WTC11 (cell line): ENCODE measurements around the gene FHL3. TPM values are rescaled to one million over a fixed set of nuclear protein-coding genes. Genes with fewer than 3 reads are reported as not detected.

Experiments
- ATAC-seq: fragments of 200-7000 bp; cut with Tn5 transposase; 2 replicates; pipeline ENCODE4 v1.10.0; 2021; ENCODE audit warnings: mild to moderate bottlenecking, moderate library complexity
- CTCF ChIA-PET: fragments of 300-600 bp; sonication (Branson Sonifier 250); formaldehyde crosslinking; loops from one replicate; lab custom pipeline; 2021; ENCODE audit warnings: antibody characterized with exemption; lab: Charles Lee
- POLR2A ChIA-PET: fragments of 350-600 bp; sonication (Branson Sonifier 250); formaldehyde crosslinking; loops from one replicate; lab custom pipeline; 2021; ENCODE audit warnings: antibody characterized with exemption; lab: Charles Lee
- DNase-seq: peaks from one replicate; pipeline ENCODE4 v3.0.0; 2021; ENCODE audit warnings: low spot score
- H3K27ac Mint-ChIP-seq: 2 replicates; pipeline ENCODE4 v1.8.0; 2021; ENCODE audit warnings: mixed read lengths
- H3K27me3 Mint-ChIP-seq: 2 replicates; pipeline ENCODE4 v1.8.0; 2021; ENCODE audit warnings: low read depth, mild to moderate bottlenecking, moderate library complexity, mixed read lengths
- H3K36me3 Mint-ChIP-seq: 2 replicates; pipeline ENCODE4 v1.8.0; 2021; ENCODE audit warnings: mixed read lengths
- H3K4me1 Mint-ChIP-seq: 2 replicates; pipeline ENCODE4 v1.8.0; 2022; ENCODE audit warnings: mixed read lengths
- H3K4me3 Mint-ChIP-seq: 2 replicates; pipeline ENCODE4 v1.8.0; 2021; ENCODE audit warnings: mild to moderate bottlenecking, moderate library complexity, mixed read lengths
- H3K9me3 Mint-ChIP-seq: 2 replicates; pipeline ENCODE4 v1.8.0; 2021; ENCODE audit warnings: mixed read lengths
- ARID4B ChIP-seq: sonication (generic); formaldehyde crosslinking; IDR thresholded peaks from 2 replicates; pipeline ENCODE4 v1.8.0; 2023; ENCODE audit warnings: missing genetic modification reagents, mild to moderate bottlenecking, borderline replicate concordance
- ATF2 ChIP-seq: sonication (generic); formaldehyde crosslinking; IDR thresholded peaks from 2 replicates; pipeline ENCODE4 v1.8.1; 2022; ENCODE audit warnings: low read depth, missing genetic modification reagents, borderline replicate concordance
- CREB1 ChIP-seq: sonication (generic); formaldehyde crosslinking; IDR thresholded peaks from 2 replicates; pipeline ENCODE4 v1.8.0; 2023; ENCODE audit warnings: mild to moderate bottlenecking, missing genetic modification reagents
- CTCF ChIP-seq: fragments of 200-600 bp; IDR thresholded peaks from 2 replicates; pipeline ENCODE4 v1.8.0; 2022; ENCODE audit warnings: antibody characterized with exemption
- JUN ChIP-seq: sonication (generic); formaldehyde crosslinking; IDR thresholded peaks from 2 replicates; pipeline ENCODE4 v1.8.0; 2023; ENCODE audit warnings: mild to moderate bottlenecking, missing genetic modification reagents
- MAX ChIP-seq: sonication (generic); formaldehyde crosslinking; IDR thresholded peaks from 2 replicates; pipeline ENCODE4 v1.8.0; 2022; ENCODE audit warnings: mild to moderate bottlenecking, missing genetic modification reagents
- MLX ChIP-seq: sonication (generic); formaldehyde crosslinking; IDR thresholded peaks from 2 replicates; pipeline ENCODE4 v1.8.1; 2023; ENCODE audit warnings: mild to moderate bottlenecking, missing genetic modification reagents, moderate library complexity
- NR2C2 ChIP-seq: sonication (generic); formaldehyde crosslinking; IDR thresholded peaks from 2 replicates; pipeline ENCODE4 v1.8.0; 2022; ENCODE audit warnings: mild to moderate bottlenecking, missing genetic modification reagents
- PRRX2 ChIP-seq: fragments of 250-450 bp; sonication (Bioruptor Pico); IDR thresholded peaks from 2 replicates; pipeline ENCODE4 v1.8.0; 2021; ENCODE audit warnings: mild to moderate bottlenecking
- USF2 ChIP-seq: sonication (generic); formaldehyde crosslinking; IDR thresholded peaks from 2 replicates; pipeline ENCODE4 v1.8.1; 2023; ENCODE audit warnings: mild to moderate bottlenecking, missing genetic modification reagents, moderate library complexity
- ZNF121 ChIP-seq: sonication (generic); formaldehyde crosslinking; IDR thresholded peaks from 2 replicates; pipeline ENCODE4 v1.8.0; 2023; ENCODE audit warnings: missing genetic modification reagents
- ZNF396 ChIP-seq: fragments of 250-450 bp; sonication (Bioruptor Pico); IDR thresholded peaks from 2 replicates; pipeline ENCODE4 v1.8.0; 2021; ENCODE audit warnings: mild to moderate bottlenecking, moderate library complexity, borderline replicate concordance
- ZNF416 ChIP-seq: fragments of 250-450 bp; sonication (Bioruptor Pico); IDR thresholded peaks from 2 replicates; pipeline ENCODE4 v1.9.0; 2021; ENCODE audit warnings: mild to moderate bottlenecking, inconsistent platforms
- ZNF512 ChIP-seq: sonication (generic); formaldehyde crosslinking; IDR thresholded peaks from 2 replicates; pipeline ENCODE4 v1.8.1; 2022; ENCODE audit warnings: missing genetic modification reagents, borderline replicate concordance
- ZNF671 ChIP-seq: fragments of 250-450 bp; sonication (Bioruptor Pico); IDR thresholded peaks from 2 replicates; pipeline ENCODE4 v1.8.0; 2021; ENCODE audit warnings: mild to moderate bottlenecking
- total RNA-seq: library from RNA; stranded (reverse); gene quantifications from 3 replicates; pipeline ENCODE4 v1.2.3, GENCODE V29; 2021

The FHL3 gene
- total RNA-seq, 1 experiment from 2014 or later = 34.4 TPM

- DNase-seq (no peak), ATAC-seq (no peak)
- Mint-ChIP-seq H3K4me1 (peaks cover 21% of the 10 kb centered on the region), H3K9me3 (peaks cover 3% of the 10 kb centered on the region; the same call in 1 of the 2 replicates), H3K27ac (peak overlapping the region; percentile 94), H3K36me3 (peaks cover 20% of the 10 kb centered on the region), H3K4me3 (peak overlapping the region; percentile 95), H3K27me3 (peaks cover 9% of the 10 kb centered on the region)
- ChIA-PET POLR2A (interaction anchor here (0.9 to 1.1 kb wide), 3 partner anchors 17 to 24 kb away, joined by 3 to 5 read pairs (median 4); partner anchors contain the start of gene SF3A3), CTCF (interaction anchor here (0.9 to 1.6 kb wide), 2 partner anchors 16 to 489 kb away, joined by 4 read pairs; no protein-coding TSS in a partner anchor)
- TF ChIP-seq NR2C2 (CRISPR knock-in tag) (no peak), ZNF416 (no peak), ARID4B (no peak), CREB1 (CRISPR knock-in tag) (no peak), ZNF396 (CRISPR knock-in tag) (no peak), ZNF671 (no peak), MLX (no peak), ZNF512 (CRISPR knock-in tag) (no peak), ATF2 (no peak), MAX (no peak), JUN (CRISPR knock-in tag) (no peak), ZNF121 (CRISPR knock-in tag) (no peak), USF2 (CRISPR knock-in tag) (no peak), CTCF (no peak), PRRX2 (CRISPR knock-in tag) (no peak)
Observed at GRCh38 chr1:38013227-38013622, 7.9 kb upstream of the FHL3 start.
